Measurements from ENCODE around the gene EIF4G3. TPM values are rescaled to one million over a fixed set of nuclear protein-coding genes. Genes with fewer than 3 reads are reported as not detected.

The EIF4G3 gene
- total RNA-seq, 4 donors from 2014 or later: 24.4 to 57.0 (median 27.9) TPM

- TF ChIP-seq POLR2A (IDR thresholded peaks at IDR 0.05): no peak
- no peak for TF ChIP-seq CTCF (IDR thresholded peaks at IDR 0.05)
- no peak overlapping the region for H3K4me3 ChIP-seq (ENCODE audit: low read depth, poor library complexity, severe bottlenecking)
- no peak for DNase-seq (ENCODE audit: low spot score in 2 of 2)
- intact Hi-C loops (cut with DNase I; ENCODE audit: low total_unique reads): no loop called here
- 80 to 84% methylated on average over 4 of the region's 4 CpGs for WGBS, 2 donors
Observed at GRCh38 chr1:20875198-20875973, 301.3 kb downstream of the EIF4G3 start.

DNA sequence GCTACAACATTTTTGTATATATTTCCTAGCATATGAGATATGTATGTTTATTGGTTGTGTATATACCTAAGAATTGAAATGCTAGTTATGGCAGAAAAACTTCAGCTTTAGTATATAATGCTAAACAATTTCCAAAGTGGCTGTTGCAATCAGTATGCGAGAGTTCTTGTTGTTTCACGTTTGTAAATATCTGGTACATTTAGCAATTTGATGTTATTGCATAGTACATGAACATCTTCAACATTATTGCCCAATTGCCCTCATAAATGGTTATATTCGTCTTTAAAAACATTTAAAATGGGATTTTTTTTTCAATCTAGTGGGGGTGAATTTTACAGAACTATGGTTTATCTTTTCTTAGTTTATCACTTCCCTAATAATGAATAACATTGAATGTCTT lies 303.4 kb downstream of the EIF4G3 start:
- intact Hi-C loops (cut with DNase I; ENCODE audit: low total_unique reads): no loop called here
- TF ChIP-seq POLR2A (IDR thresholded peaks at IDR 0.05) (no peak), CTCF (IDR thresholded peaks at IDR 0.05) (no peak)
- DNase-seq (ENCODE audit: low spot score in 2 of 2): no peak
- 81 to 86% methylated on average over 3 of the region's 3 CpGs for WGBS, 2 donors
- H3K4me3 ChIP-seq (ENCODE audit: low read depth, poor library complexity, severe bottlenecking): no peak overlapping the region

DNA sequence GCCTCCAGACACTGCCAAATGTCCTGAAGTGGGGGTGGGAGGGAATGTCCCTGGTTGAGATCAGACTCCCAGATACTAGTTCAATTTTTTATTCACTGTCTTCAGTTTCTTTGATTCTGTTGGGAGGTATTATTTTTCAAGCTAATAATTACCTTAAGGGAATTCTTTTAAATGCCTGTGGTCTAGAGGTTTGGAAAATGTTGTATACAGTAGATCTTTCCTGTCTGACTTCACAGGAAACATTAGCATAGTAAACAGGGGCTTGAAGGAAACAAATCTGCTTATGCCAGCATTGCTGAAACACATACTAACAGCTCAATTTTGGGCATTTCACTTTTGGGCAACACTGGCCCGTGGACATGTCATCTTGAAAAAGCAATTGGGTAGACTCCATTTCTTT lies 305.3 kb downstream of the EIF4G3 start:
- no peak overlapping the region for H3K4me3 ChIP-seq (ENCODE audit: low read depth, poor library complexity, severe bottlenecking)
- 0 to 30% methylated on average over 1 of the region's 1 CpG for WGBS, 2 donors
- no peak for DNase-seq (ENCODE audit: low spot score in 2 of 2)
- TF ChIP-seq CTCF (IDR thresholded peaks at IDR 0.05): no peak
- TF ChIP-seq POLR2A (IDR thresholded peaks at IDR 0.05): no peak
- intact Hi-C loops (cut with DNase I; ENCODE audit: low total_unique reads): no loop called here

- 84 to 86% methylated on average over 1 of the region's 1 CpG for WGBS, 2 donors
- no peak for TF ChIP-seq CTCF (IDR thresholded peaks at IDR 0.05)
- no peak for TF ChIP-seq POLR2A (IDR thresholded peaks at IDR 0.05)
- DNase-seq (ENCODE audit: low spot score in 2 of 2): no peak
- intact Hi-C loops (cut with DNase I; ENCODE audit: low total_unique reads): no loop called here
- H3K4me3 ChIP-seq (ENCODE audit: low read depth, poor library complexity, severe bottlenecking): no peak overlapping the region
Observed at GRCh38 chr1:20870718-20871117, 306.0 kb downstream of the EIF4G3 start.

DNA sequence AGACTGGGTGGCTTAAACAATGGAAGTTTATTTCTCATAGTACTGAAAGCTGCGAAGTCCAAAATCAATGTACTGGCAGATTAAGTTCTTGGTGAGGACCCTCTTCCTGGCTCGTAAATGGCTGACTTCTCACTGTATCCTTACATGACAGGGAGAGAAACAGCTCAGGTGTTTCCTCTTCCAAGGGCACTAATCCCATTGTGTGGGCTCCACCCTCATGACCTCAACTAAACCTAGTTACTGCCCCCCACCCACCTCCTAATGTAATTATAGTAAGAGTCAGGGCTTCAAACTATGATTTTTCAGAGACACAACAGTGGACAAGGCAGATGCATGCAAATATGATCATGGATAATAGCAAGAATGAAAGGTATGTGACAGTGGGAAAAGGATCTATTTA lies 308.4 kb downstream of the EIF4G3 start:
- H3K4me3 ChIP-seq (ENCODE audit: low read depth, poor library complexity, severe bottlenecking): no peak overlapping the region
- no peak for TF ChIP-seq POLR2A (IDR thresholded peaks at IDR 0.05)
- no peak for TF ChIP-seq CTCF (IDR thresholded peaks at IDR 0.05)
- no peak for DNase-seq (ENCODE audit: low spot score in 2 of 2)
- 95 to 99% methylated on average over 2 of the region's 2 CpGs for WGBS, 2 donors
- intact Hi-C loops (cut with DNase I; ENCODE audit: low total_unique reads): no loop called here

DNA sequence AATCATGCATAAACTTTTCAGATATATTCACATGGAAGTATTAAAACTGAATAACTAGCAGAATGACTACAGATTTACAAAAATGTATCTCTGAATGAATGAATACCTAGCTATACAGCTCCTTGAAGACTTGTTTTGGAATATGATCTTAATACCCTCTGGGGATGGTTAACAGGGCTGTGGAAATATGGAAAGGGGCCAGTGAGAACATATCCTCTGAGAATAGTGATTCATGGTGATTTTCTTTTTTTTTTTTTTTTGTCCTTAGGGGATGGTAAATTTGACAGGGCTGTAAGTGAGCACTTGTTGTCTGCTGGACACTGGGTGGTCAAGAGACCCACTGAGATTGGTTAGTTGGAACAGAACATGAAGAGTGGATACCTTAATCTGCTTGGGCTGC lies 308.9 kb downstream of the EIF4G3 start:
- TF ChIP-seq CTCF (IDR thresholded peaks at IDR 0.05): no peak
- TF ChIP-seq POLR2A (IDR thresholded peaks at IDR 0.05): no peak
- H3K4me3 ChIP-seq (ENCODE audit: low read depth, poor library complexity, severe bottlenecking): no peak overlapping the region
- no peak for DNase-seq (ENCODE audit: low spot score in 2 of 2)
- intact Hi-C loops (cut with DNase I; ENCODE audit: low total_unique reads): no loop called here

Measured in lower leg skin (tissue), 4 donors.